ENCODE results near the gene ZNF174.

ZNF174 gene

GRCh38 chr16:3443108-3444031 lies 42.4 kb downstream of the ZNF174 start, which contains the start of the genes NAA60 and ZNF597:
TSS of gene NAA60 (plus strand) at chr16:3443680. CDS start at chr16:3476228, 32,548 bp downstream.
TSS of gene ZNF597 (minus strand) at chr16:3443504. CDS start at chr16:3443153, 351 bp downstream.
- peak; percentile 49 to 55 for DNase-seq (ENCODE audit: low read depth in 2 of 2)

GRCh38 chr16:3444032-3444388 lies 43.0 kb downstream of the ZNF174 start:
- no peak for DNase-seq (ENCODE audit: low read depth in 2 of 2)

- no peak for DNase-seq (ENCODE audit: low read depth in 2 of 2)
These were observed 53.1 kb downstream of the ZNF174 start for GRCh38 chr16:3454093-3454492.

GRCh38 chr16:3454631-3455147 lies 53.7 kb downstream of the ZNF174 start:
- DNase-seq (ENCODE audit: low read depth in 2 of 2): no peak

- peak; percentile 76 to 77 for DNase-seq (ENCODE audit: low read depth in 2 of 2)
These were observed 56.6 kb downstream of the ZNF174 start for GRCh38 chr16:3457434-3458252.

- DNase-seq (ENCODE audit: low read depth in 2 of 2): no peak
These were observed 57.4 kb downstream of the ZNF174 start for GRCh38 chr16:3458278-3458851.

GRCh38 chr16:3458852-3459361 lies 57.9 kb downstream of the ZNF174 start:
- DNase-seq (ENCODE audit: low read depth in 2 of 2): no peak
